ENCODE measurements around the gene ANKLE1. TPM values are rescaled to one million over a fixed set of nuclear protein-coding genes. Genes with fewer than 3 reads are reported as not detected.

ANKLE1 gene
- polyA plus RNA-seq, 1 of the 3 experiments (the other 2 are of a cell fraction), result 2.6 TPM

- CTCF ChIA-PET, result interaction anchor here (1.3 to 1.9 kb wide), 2 partner anchors 50 to 51 kb away, joined by 3 to 5 read pairs; no protein-coding TSS in a partner anchor
- no peaks in the 10 kb centered on the region for H3K27me3 ChIP-seq (ENCODE audit: insufficient read depth)
- no peak for DNase-seq
- H4K20me1 ChIP-seq (ENCODE audit: insufficient read depth), result no peaks in the 10 kb centered on the region
- peak overlapping the region; percentile 96 for H3K4me2 ChIP-seq
- H3K9me2 ChIP-seq, result no peaks in the 10 kb centered on the region
- peaks cover 8% of the 10 kb centered on the region for H3F3A ChIP-seq (replicated peaks; ENCODE audit: insufficient read depth)
- no peaks in the 10 kb centered on the region for H3K36me3 ChIP-seq (replicated peaks in 1 of 2; ENCODE audit: control insufficient read depth in 1 of 2, insufficient read depth in 2 of 2, low read length in 1 of 2)
- H3K4me1 ChIP-seq (ENCODE audit: control insufficient read depth in 1 of 2, insufficient read depth in 2 of 2, low read depth in 1 of 2, low read length in 1 of 2), result peaks cover 0 to 24% of the 10 kb centered on the region in 2 experiments; a peak in 1 of 4 replicates
- H3K79me2 ChIP-seq (ENCODE audit: insufficient read depth), result peaks cover 8% of the 10 kb centered on the region; the same call in 1 of the 2 replicates
- 62% methylated on average over 9 of the region's 10 CpGs for WGBS (ENCODE audit: low lambda C conversion rate)
- no peak overlapping the region for H3K9ac ChIP-seq
- no peaks in the 10 kb centered on the region for H3K9me3 ChIP-seq
- TF ChIP-seq IRF3 (IDR thresholded peaks at IDR 0.05; ENCODE audit: low read depth, low read length), result no peak
- TF ChIP-seq, protein P1, sequence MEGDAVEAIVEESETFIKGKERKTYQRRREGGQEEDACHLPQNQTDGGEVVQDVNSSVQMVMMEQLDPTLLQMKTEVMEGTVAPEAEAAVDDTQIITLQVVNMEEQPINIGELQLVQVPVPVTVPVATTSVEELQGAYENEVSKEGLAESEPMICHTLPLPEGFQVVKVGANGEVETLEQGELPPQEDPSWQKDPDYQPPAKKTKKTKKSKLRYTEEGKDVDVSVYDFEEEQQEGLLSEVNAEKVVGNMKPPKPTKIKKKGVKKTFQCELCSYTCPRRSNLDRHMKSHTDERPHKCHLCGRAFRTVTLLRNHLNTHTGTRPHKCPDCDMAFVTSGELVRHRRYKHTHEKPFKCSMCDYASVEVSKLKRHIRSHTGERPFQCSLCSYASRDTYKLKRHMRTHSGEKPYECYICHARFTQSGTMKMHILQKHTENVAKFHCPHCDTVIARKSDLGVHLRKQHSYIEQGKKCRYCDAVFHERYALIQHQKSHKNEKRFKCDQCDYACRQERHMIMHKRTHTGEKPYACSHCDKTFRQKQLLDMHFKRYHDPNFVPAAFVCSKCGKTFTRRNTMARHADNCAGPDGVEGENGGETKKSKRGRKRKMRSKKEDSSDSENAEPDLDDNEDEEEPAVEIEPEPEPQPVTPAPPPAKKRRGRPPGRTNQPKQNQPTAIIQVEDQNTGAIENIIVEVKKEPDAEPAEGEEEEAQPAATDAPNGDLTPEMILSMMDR (IDR thresholded peaks at IDR 0.05), result no peak
- TF ChIP-seq FOSL2 (IDR thresholded peaks at IDR 0.05; ENCODE audit: borderline replicate concordance, low read depth), result no peak
- TF ChIP-seq YY1 (IDR thresholded peaks at IDR 0.05; ENCODE audit: low read depth), result no peak
- TF ChIP-seq, protein P2, sequence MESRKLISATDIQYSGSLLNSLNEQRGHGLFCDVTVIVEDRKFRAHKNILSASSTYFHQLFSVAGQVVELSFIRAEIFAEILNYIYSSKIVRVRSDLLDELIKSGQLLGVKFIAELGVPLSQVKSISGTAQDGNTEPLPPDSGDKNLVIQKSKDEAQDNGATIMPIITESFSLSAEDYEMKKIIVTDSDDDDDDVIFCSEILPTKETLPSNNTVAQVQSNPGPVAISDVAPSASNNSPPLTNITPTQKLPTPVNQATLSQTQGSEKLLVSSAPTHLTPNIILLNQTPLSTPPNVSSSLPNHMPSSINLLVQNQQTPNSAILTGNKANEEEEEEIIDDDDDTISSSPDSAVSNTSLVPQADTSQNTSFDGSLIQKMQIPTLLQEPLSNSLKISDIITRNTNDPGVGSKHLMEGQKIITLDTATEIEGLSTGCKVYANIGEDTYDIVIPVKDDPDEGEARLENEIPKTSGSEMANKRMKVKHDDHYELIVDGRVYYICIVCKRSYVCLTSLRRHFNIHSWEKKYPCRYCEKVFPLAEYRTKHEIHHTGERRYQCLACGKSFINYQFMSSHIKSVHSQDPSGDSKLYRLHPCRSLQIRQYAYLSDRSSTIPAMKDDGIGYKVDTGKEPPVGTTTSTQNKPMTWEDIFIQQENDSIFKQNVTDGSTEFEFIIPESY (IDR thresholded peaks at IDR 0.05; ENCODE audit: borderline replicate concordance, low read depth), result no peak
- no peak for TF ChIP-seq RXRA (IDR thresholded peaks at IDR 0.05; ENCODE audit: borderline replicate concordance, low read depth)
- no peak for TF ChIP-seq FOXM1 (IDR thresholded peaks at IDR 0.05; ENCODE audit: low read depth)
- no peak for TF ChIP-seq RAD21 (IDR thresholded peaks at IDR 0.05; ENCODE audit: low read length)
- no peak for TF ChIP-seq ELF1 (IDR thresholded peaks at IDR 0.05)
- no peak for TF ChIP-seq RFX5 (IDR thresholded peaks at IDR 0.05; ENCODE audit: low read length)
- no peak for TF ChIP-seq RCOR1 (IDR thresholded peaks at IDR 0.05; ENCODE audit: low read length)
- peak overlapping the region; percentile 95; the same call in 1 of the 2 replicates for H2AFZ ChIP-seq (ENCODE audit: low read depth)
- POLR2A ChIA-PET, result no interaction called here
- peak overlapping the region in 1 of 2 experiments; percentile 83; a peak in 2 of 4 replicates for H3K4me3 ChIP-seq (ENCODE audit: low read depth in 2 of 2, low read length in 1 of 2)
- no peak overlapping the region for H3K27ac ChIP-seq (ENCODE audit: low read depth in 2 of 2, low read length in 1 of 2)
These were observed 53.9 kb downstream of the ANKLE1 start for GRCh38 chr19:17335575-17335974.

Other genes starting within 250 kb of the ANKLE1 start
- gene HAUS8, start 206.4 kb upstream of the ANKLE1 start, polyA plus RNA-seq (2012; rRNA removed), result 7.4 and 9.6 TPM in 2 replicates
- gene MYO9B, start 206.1 kb upstream of the ANKLE1 start, polyA plus RNA-seq (2012; rRNA removed), result 28.4 and 37.6 TPM in 2 replicates
- 63.9 and 81.8 TPM in 2 replicates for gene USE1, start 66.5 kb upstream of the ANKLE1 start, polyA plus RNA-seq (2012; rRNA removed)
- gene OCEL1, start 55.7 kb upstream of the ANKLE1 start, polyA plus RNA-seq (2012; rRNA removed), result 9.1 and 9.8 TPM in 2 replicates
- 31.7 and 37.3 TPM in 2 replicates for gene NR2F6, start 36.0 kb upstream of the ANKLE1 start, polyA plus RNA-seq (2012; rRNA removed)
- gene USHBP1, start 17.2 kb upstream of the ANKLE1 start, polyA plus RNA-seq (2012; rRNA removed), result 0.03 and 0.05 TPM in 2 replicates
- 192 TPM in 2 replicates for gene BABAM1, start 14.5 kb upstream of the ANKLE1 start, polyA plus RNA-seq (2012; rRNA removed)
- gene ABHD8, start 21.5 kb downstream of the ANKLE1 start, polyA plus RNA-seq (2012; rRNA removed), result 10.6 and 11.1 TPM in 2 replicates
- gene MRPL34, start 24.0 kb downstream of the ANKLE1 start, polyA plus RNA-seq (2012; rRNA removed), result 61.4 and 72.9 TPM in 2 replicates
- gene DDA1, start 27.7 kb downstream of the ANKLE1 start, polyA plus RNA-seq (2012; rRNA removed), result 112 and 135 TPM in 2 replicates
- gene ANO8, start 53.0 kb downstream of the ANKLE1 start, polyA plus RNA-seq (2012; rRNA removed), result 5.0 and 7.8 TPM in 2 replicates
- 21.6 and 22.4 TPM in 2 replicates for gene GTPBP3, start 55.7 kb downstream of the ANKLE1 start, polyA plus RNA-seq (2012; rRNA removed)
- not detected in 2 replicates for gene PLVAP, start 95.4 kb downstream of the ANKLE1 start, polyA plus RNA-seq (2012; rRNA removed)
- not detected in 2 replicates for gene CCDC194, start 112.3 kb downstream of the ANKLE1 start, polyA plus RNA-seq (2012; rRNA removed)
- gene BST2, start 123.7 kb downstream of the ANKLE1 start, polyA plus RNA-seq (2012; rRNA removed), result 5.7 and 5.9 TPM in 2 replicates
- 63.0 and 63.9 TPM in 2 replicates for gene MVB12A, start 138.1 kb downstream of the ANKLE1 start, polyA plus RNA-seq (2012; rRNA removed)
- gene TMEM221, start 166.8 kb downstream of the ANKLE1 start, polyA plus RNA-seq (2012; rRNA removed), result 0.41 and 0.62 TPM in 2 replicates
- not detected in 2 replicates for gene NXNL1, start 179.0 kb downstream of the ANKLE1 start, polyA plus RNA-seq (2012; rRNA removed)
- gene SLC27A1, start 188.6 kb downstream of the ANKLE1 start, polyA plus RNA-seq (2012; rRNA removed), result 15.0 and 16.8 TPM in 2 replicates
- gene PGLS, start 229.7 kb downstream of the ANKLE1 start, polyA plus RNA-seq (2012; rRNA removed), result 59.9 and 73.3 TPM in 2 replicates

All from SK-N-SH (cell line).